ENCODE results near the gene NPIPB5. TPM values are rescaled to one million over a fixed set of nuclear protein-coding genes. Genes with fewer than 3 reads are reported as not detected.
"Not testable (repeated sequence)": the region's sequence is repeated elsewhere in the genome, so short reads cannot be mapped to it uniquely, and the experiment has no call there.

The NPIPB5 gene
- total and polyA plus RNA-seq, 10 of the 15 experiments (the other 5 are each of a cell fraction or from before 2014, with no cell fraction given): 5.0 to 172 (median 101) TPM

GRCh38 chr16:22544809-22545208, 34.1 kb downstream of the NPIPB5 start:
- not testable (repeated sequence) for H3K4me1 ChIP-seq (ENCODE audit: control insufficient read depth, insufficient read depth, low read length)

DNA sequence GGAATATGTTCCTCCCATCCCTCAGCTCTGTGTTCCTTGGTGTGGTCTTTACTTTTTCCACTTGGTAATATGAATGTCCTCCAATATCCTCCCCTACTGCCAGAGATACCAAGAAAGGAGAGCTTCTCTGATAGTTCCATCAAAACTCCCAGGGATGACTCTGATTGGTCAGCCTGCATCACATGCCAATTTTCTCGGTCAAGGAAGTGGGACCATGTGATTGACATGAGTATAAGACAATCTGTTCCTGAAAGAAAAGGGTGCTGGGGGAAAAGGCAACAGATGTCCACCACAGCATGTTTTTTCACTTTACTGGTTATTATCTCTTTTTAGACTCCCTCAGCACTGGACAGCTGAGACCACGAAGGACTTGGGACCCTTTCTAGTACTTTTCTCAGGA, 35.9 kb downstream of the NPIPB5 start:
- intact Hi-C loops (cut with micrococcal nuclease; ENCODE audit: unreplicated experiment); SMC1A ChIA-PET (ENCODE audit: uncharacterized antibody, unreplicated experiment); H3K79me2 ChIP-seq (ENCODE audit: control insufficient read depth, insufficient read depth, low read length); ATAC-seq; CTCF ChIA-PET; RAD21 ChIA-PET (ENCODE audit: unreplicated experiment); H2AFZ ChIP-seq (ENCODE audit: control insufficient read depth, low read depth, low read length); DNase-seq (ENCODE audit: low read depth, low spot score); H3K36me3 ChIP-seq (ENCODE audit: control insufficient read depth in 2 of 2, insufficient read depth in 2 of 2, low read length in 1 of 2); H4K20me1 ChIP-seq (ENCODE audit: control insufficient read depth, insufficient read depth); H3K4me3 ChIP-seq; H3K4me1 ChIP-seq (ENCODE audit: control insufficient read depth, insufficient read depth, low read length); POLR2A ChIA-PET; BruUV-seq (replicated peaks); H3K4me2 ChIP-seq (ENCODE audit: control insufficient read depth, insufficient read depth); H3K9me3 ChIP-seq (replicated peaks; ENCODE audit: control insufficient read depth, insufficient read depth, low read length); H3K27me3 ChIP-seq (replicated peaks in 1 of 2; ENCODE audit: control insufficient read depth in 2 of 2, insufficient read depth in 2 of 2, low read length in 1 of 2); H3K27ac ChIP-seq (ENCODE audit: control insufficient read depth, insufficient read depth); FAIRE-seq; in situ Hi-C loops (cut with MboI); H3K9ac ChIP-seq (ENCODE audit: control insufficient read depth, insufficient read depth, low read length): not testable (repeated sequence)
- 23% methylated on average over 2 of the region's 2 CpGs for WGBS (ENCODE audit: insufficient coverage, insufficient replicate concordance, low lambda C conversion rate, missing lambda C conversion rate)

More at GRCh38 chr16:22544809-22545208, 34.1 kb downstream of the NPIPB5 start:
- H4K20me1 ChIP-seq (ENCODE audit: control insufficient read depth, insufficient read depth); POLR2A ChIA-PET; SMC1A ChIA-PET (ENCODE audit: uncharacterized antibody, unreplicated experiment); FAIRE-seq; BruUV-seq (replicated peaks); ATAC-seq; H3K9ac ChIP-seq (ENCODE audit: control insufficient read depth, insufficient read depth, low read length); H2AFZ ChIP-seq (ENCODE audit: control insufficient read depth, low read depth, low read length); H3K27me3 ChIP-seq (replicated peaks in 1 of 2; ENCODE audit: control insufficient read depth in 2 of 2, insufficient read depth in 2 of 2, low read length in 1 of 2); H3K79me2 ChIP-seq (ENCODE audit: control insufficient read depth, insufficient read depth, low read length); in situ Hi-C loops (cut with MboI); intact Hi-C loops (cut with micrococcal nuclease; ENCODE audit: unreplicated experiment); DNase-seq (ENCODE audit: low read depth, low spot score); H3K27ac ChIP-seq (ENCODE audit: control insufficient read depth, insufficient read depth); H3K4me3 ChIP-seq; H3K4me2 ChIP-seq (ENCODE audit: control insufficient read depth, insufficient read depth); H3K36me3 ChIP-seq (ENCODE audit: control insufficient read depth in 2 of 2, insufficient read depth in 2 of 2, low read length in 1 of 2); H3K9me3 ChIP-seq (replicated peaks; ENCODE audit: control insufficient read depth, insufficient read depth, low read length); CTCF ChIA-PET; RAD21 ChIA-PET (ENCODE audit: unreplicated experiment): not testable (repeated sequence)
- 17% methylated on average over 2 of the region's 2 CpGs for WGBS (ENCODE audit: insufficient coverage, insufficient replicate concordance, low lambda C conversion rate, missing lambda C conversion rate)

DNA sequence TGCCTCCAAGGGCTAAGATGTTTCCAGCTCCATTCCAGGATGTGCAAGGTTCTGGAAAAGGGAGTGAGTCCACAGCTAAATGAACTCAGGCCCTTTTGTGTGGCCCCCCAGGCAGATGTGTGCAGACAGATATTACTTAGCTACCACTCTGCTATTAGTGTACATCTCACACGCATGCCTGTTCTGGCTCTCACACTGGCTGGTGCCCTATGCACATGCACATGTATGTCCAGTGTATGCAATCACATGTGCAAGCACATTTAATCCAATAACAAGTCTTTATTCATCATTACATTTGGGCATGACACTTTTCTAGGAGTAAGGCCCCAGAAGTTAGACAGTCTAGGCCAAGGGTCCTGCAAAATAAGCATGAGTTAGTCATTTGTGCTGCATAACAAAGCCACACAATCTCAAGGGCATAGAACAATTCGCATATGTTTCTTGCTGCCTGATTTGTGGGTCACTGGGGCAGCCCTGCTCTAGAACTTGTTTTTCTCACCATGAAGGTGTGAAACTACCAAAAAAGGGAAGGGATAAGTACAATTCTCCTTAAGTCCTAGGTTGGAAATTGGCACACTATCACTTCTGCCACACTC, 36.6 kb downstream of the NPIPB5 start:
- H3K9me3 ChIP-seq (replicated peaks; ENCODE audit: control insufficient read depth, insufficient read depth, low read length); H3K27ac ChIP-seq (ENCODE audit: control insufficient read depth, insufficient read depth); intact Hi-C loops (cut with micrococcal nuclease; ENCODE audit: unreplicated experiment); BruUV-seq (replicated peaks); DNase-seq (ENCODE audit: low read depth, low spot score); FAIRE-seq; H4K20me1 ChIP-seq (ENCODE audit: control insufficient read depth, insufficient read depth); CTCF ChIA-PET; H3K4me2 ChIP-seq (ENCODE audit: control insufficient read depth, insufficient read depth); H3K4me1 ChIP-seq (ENCODE audit: control insufficient read depth, insufficient read depth, low read length); H3K36me3 ChIP-seq (ENCODE audit: control insufficient read depth in 2 of 2, insufficient read depth in 2 of 2, low read length in 1 of 2); RAD21 ChIA-PET (ENCODE audit: unreplicated experiment); POLR2A ChIA-PET; H3K27me3 ChIP-seq (replicated peaks in 1 of 2; ENCODE audit: control insufficient read depth in 2 of 2, insufficient read depth in 2 of 2, low read length in 1 of 2); H2AFZ ChIP-seq (ENCODE audit: control insufficient read depth, low read depth, low read length); SMC1A ChIA-PET (ENCODE audit: uncharacterized antibody, unreplicated experiment); in situ Hi-C loops (cut with MboI); H3K79me2 ChIP-seq (ENCODE audit: control insufficient read depth, insufficient read depth, low read length); H3K9ac ChIP-seq (ENCODE audit: control insufficient read depth, insufficient read depth, low read length); H3K4me3 ChIP-seq; ATAC-seq: not testable (repeated sequence)
- WGBS (ENCODE audit: insufficient coverage, insufficient replicate concordance, low lambda C conversion rate, missing lambda C conversion rate): 62% methylated on average over 2 of the region's 2 CpGs

Data from GM12878 (cell line).